22Rv1 (cell line): Measurements from ENCODE around the gene REV1.
"Not testable (repeated sequence)": the region's sequence is repeated elsewhere in the genome, so short reads cannot be mapped to it uniquely, and the experiment has no call there.

Experiments
- CTCF ChIP-seq: fragments of 450-650 bp; IDR thresholded peaks from 2 replicates; pipeline ENCODE4 v1.5.1; 2017; ENCODE audit warnings: mild to moderate bottlenecking
- ZFX ChIP-seq: fragments of 450-650 bp; IDR thresholded peaks from 2 replicates; pipeline ENCODE4 v1.6.1; 2017; ENCODE audit warnings: antibody characterized with exemption, borderline replicate concordance

- TF ChIP-seq CTCF, ZFX: not testable (repeated sequence)
These were observed 14.7 kb downstream of the REV1 start for GRCh38 chr2:99475095-99475494.
